Measurements from ENCODE around the gene OR6B2. TPM values are rescaled to one million over a fixed set of nuclear protein-coding genes. Genes with fewer than 3 reads are reported as not detected.

Gene OR6B2
- not detected for polyA plus RNA-seq

- 59 to 72% (median 71%) methylated on average over 6 of the region's 6 CpGs for WGBS, 3 donors
Observed at GRCh38 chr2:240030379-240031094, at the start of gene OR6B2. Gene OR6B2 (minus strand): TSS chr2:240030429. CDS start chr2:240030429, 0 bp downstream.

GRCh38 chr2:240078631-240079030 lies 48.4 kb upstream of the OR6B2 start:
- 48 to 67% (median 58%) methylated on average over 2 of the region's 2 CpGs for WGBS, 3 donors
- H3K27ac ChIP-seq (ENCODE audit: low read depth, low read length), result no peak overlapping the region

More at GRCh38 chr2:240030379-240031094, at the start of gene OR6B2:
- H3K27ac ChIP-seq (ENCODE audit: low read depth, low read length), result no peak within 1 kb of the TSS

GRCh38 chr2:240077442-240077841 lies 47.2 kb upstream of the OR6B2 start:
- no peak overlapping the region for H3K27ac ChIP-seq (ENCODE audit: low read depth, low read length)

- no peak overlapping the region for H3K27ac ChIP-seq (ENCODE audit: low read depth, low read length)
- 53 to 79% (median 68%) methylated on average over 5 of the region's 5 CpGs for WGBS, 3 donors
Observed at GRCh38 chr2:240074545-240074944, 44.3 kb upstream of the OR6B2 start.

- H3K27ac ChIP-seq (ENCODE audit: low read depth, low read length), result no peak overlapping the region
- WGBS, 3 donors, result 86 to 91% (median 86%) methylated on average over 3 of the region's 3 CpGs
Observed at GRCh38 chr2:240070907-240071306, 40.7 kb upstream of the OR6B2 start.

- no peak overlapping the region for H3K27ac ChIP-seq (ENCODE audit: low read depth, low read length)
- WGBS, 3 donors, result 63 to 72% (median 64%) methylated on average over 1 of the region's 1 CpG
Observed at GRCh38 chr2:240069829-240070228, 39.6 kb upstream of the OR6B2 start.

- H3K27ac ChIP-seq (ENCODE audit: low read depth, low read length), result no peak overlapping the region
- 89 to 93% (median 90%) methylated on average over 1 of the region's 1 CpG for WGBS, 3 donors
Observed at GRCh38 chr2:240068193-240068592, 38.0 kb upstream of the OR6B2 start.

- no peak overlapping the region for H3K27ac ChIP-seq (ENCODE audit: low read depth, low read length)
- WGBS, 3 donors, result 62 to 74% (median 66%) methylated on average over 5 of the region's 5 CpGs
Observed at GRCh38 chr2:240066489-240066888, 36.3 kb upstream of the OR6B2 start.

GRCh38 chr2:240064898-240065297 lies 34.7 kb upstream of the OR6B2 start:
- 81 to 88% (median 85%) methylated on average over 4 of the region's 4 CpGs for WGBS, 3 donors
- no peak overlapping the region for H3K27ac ChIP-seq (ENCODE audit: low read depth, low read length)

GRCh38 chr2:240060977-240061591 lies 30.9 kb upstream of the OR6B2 start:
- 43 to 47% (median 44%) methylated on average over 4 of the region's 4 CpGs for WGBS, 3 donors
- no peak overlapping the region for H3K27ac ChIP-seq (ENCODE audit: low read depth, low read length)

- H3K27ac ChIP-seq (ENCODE audit: low read depth, low read length), result no peak overlapping the region
- 79 to 90% (median 85%) methylated on average over 11 of the region's 11 CpGs for WGBS, 3 donors
Observed at GRCh38 chr2:240056678-240057077, 26.4 kb upstream of the OR6B2 start.

- no peak overlapping the region for H3K27ac ChIP-seq (ENCODE audit: low read depth, low read length)
- 32 to 51% (median 42%) methylated on average over 13 of the region's 13 CpGs for WGBS, 3 donors
Observed at GRCh38 chr2:240055177-240055917, 25.1 kb upstream of the OR6B2 start.

- WGBS, 3 donors, result 43 to 52% (median 52%) methylated on average over 27 to 28 of the region's 28 CpGs
- no peak within 1 kb of the TSS for H3K27ac ChIP-seq (ENCODE audit: low read depth, low read length)
Observed at GRCh38 chr2:240053173-240054155, 23.2 kb upstream of the OR6B2 start, which contains the start of gene OR6B3. Gene OR6B3 (minus strand): TSS chr2:240053521.

GRCh38 chr2:240052524-240052923 lies 22.3 kb upstream of the OR6B2 start:
- no peak overlapping the region for H3K27ac ChIP-seq (ENCODE audit: low read depth, low read length)
- 65 to 85% (median 72%) methylated on average over 12 of the region's 12 CpGs for WGBS, 3 donors

- no peak overlapping the region for H3K27ac ChIP-seq (ENCODE audit: low read depth, low read length)
- 32 to 76% (median 73%) methylated on average over 4 of the region's 4 CpGs for WGBS, 3 donors
Observed at GRCh38 chr2:240051697-240052096, 21.5 kb upstream of the OR6B2 start.

GRCh38 chr2:240050278-240050677 lies 20.0 kb upstream of the OR6B2 start:
- WGBS, 3 donors, result 70 to 83% (median 80%) methylated on average over 12 of the region's 12 CpGs
- H3K27ac ChIP-seq (ENCODE audit: low read depth, low read length), result no peak overlapping the region

- WGBS, 3 donors, result 66 to 77% (median 69%) methylated on average over 9 of the region's 9 CpGs
- H3K27ac ChIP-seq (ENCODE audit: low read depth, low read length), result no peak overlapping the region
Observed at GRCh38 chr2:240048237-240048636, 18.0 kb upstream of the OR6B2 start.

GRCh38 chr2:240045098-240045497 lies 14.9 kb upstream of the OR6B2 start:
- no peak overlapping the region for H3K27ac ChIP-seq (ENCODE audit: low read depth, low read length)
- WGBS, 3 donors, result 84 to 95% (median 87%) methylated on average over 13 of the region's 13 CpGs

Measured in adipose tissue (tissue), 3 donors.